ENCODE data around the gene LPCAT2. TPM values are rescaled to one million over a fixed set of nuclear protein-coding genes. Genes with fewer than 3 reads are reported as not detected.

The LPCAT2 gene
- polyA plus RNA-seq, 1 donor, result 20.9 TPM

- DNase-seq, result peak; percentile 89
Measured at GRCh38 chr16:55480228-55480655, 28.6 kb upstream of the LPCAT2 start.

DNA sequence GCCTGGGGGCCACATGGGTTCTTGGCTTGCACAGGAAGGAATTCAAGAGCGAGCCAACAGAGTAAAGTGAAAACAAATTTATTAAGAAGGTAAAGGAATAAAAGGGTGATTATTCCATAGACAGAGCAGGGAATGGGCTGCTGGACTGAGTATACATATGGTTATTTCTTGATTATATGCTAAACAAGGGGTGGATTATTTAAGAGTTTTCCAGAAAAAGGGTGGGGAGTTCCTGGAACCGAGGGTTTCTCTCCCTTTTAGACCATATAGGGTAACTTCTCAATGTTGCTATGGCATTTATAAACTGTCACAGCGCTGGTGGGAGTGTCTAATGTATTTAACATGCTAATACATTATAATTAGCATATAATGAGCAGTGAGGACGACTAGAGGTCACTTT, 27.8 kb upstream of the LPCAT2 start:
- no peak for DNase-seq

DNA sequence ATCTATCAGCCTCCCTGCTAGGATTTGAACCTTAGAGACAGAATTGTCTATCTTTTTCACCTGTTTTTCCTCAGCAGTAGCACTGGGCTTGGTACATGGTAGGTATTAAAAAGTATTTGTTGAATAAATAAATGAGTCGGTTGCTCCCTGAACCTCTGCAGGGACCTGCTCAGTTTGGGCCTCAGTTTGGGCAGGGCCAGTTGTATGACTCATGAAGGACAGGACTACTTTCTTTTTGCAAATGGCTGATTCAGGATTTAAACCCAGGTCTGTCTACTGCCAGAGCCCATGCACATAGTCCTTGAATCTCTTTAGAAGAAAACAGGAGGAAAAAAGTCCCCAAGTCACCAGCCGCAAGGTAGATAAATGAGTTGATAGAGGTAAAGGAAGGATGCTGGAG, 26.8 kb upstream of the LPCAT2 start:
- DNase-seq, result no peak

DNA sequence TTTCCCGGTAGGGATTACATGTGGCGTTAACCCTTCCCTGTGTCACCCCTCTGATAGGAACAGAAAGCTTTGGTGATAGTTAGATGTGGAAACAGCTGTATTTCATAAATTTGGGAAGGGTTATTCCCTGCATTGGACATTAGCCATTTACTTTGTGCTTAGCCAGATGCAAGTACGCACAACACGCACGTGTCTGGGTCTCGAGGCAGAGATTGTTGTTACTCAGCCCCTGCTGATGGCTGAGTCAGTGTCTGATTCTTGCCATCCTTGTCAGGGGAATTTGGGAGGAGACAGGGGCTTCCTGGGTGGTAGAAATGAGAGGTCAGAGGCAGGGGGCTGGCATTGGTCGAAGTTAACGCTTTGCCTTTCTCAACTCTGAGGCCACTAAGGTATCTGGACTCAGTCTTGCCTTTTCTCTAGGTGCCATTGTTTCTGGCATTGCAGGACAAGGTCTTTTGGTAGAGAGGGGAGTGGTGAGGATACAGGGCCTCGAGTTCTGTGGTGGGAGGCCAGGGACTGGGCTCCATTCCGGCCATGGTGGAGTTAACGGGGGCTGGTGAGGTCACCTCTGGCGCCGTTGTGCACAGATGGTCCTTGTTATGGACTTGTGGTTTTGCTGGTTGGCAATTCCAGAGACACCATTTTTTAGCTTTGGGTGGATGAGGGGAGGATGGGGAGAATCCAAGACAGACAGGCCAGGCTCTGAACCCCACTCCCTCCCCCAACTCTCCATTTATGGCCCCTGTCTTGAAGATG, 21.6 kb upstream of the LPCAT2 start:
- no peak for DNase-seq

DNA sequence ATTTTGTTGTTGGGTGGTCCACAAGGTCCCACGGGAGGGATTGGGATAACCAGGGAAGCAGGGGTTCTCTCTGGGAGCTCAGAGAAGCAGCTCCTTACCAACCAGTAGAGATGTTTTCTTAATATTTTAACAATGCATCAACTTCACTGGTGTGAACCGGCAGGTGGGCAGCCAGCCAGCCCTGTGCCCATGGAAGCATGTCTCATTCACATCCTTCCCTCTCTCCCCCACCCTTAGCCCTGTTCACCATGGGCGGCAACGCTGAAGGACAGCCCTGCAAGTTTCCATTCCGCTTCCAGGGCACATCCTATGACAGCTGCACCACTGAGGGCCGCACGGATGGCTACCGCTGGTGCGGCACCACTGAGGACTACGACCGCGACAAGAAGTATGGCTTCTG, 20.6 kb upstream of the LPCAT2 start:
- no peak for DNase-seq

DNA sequence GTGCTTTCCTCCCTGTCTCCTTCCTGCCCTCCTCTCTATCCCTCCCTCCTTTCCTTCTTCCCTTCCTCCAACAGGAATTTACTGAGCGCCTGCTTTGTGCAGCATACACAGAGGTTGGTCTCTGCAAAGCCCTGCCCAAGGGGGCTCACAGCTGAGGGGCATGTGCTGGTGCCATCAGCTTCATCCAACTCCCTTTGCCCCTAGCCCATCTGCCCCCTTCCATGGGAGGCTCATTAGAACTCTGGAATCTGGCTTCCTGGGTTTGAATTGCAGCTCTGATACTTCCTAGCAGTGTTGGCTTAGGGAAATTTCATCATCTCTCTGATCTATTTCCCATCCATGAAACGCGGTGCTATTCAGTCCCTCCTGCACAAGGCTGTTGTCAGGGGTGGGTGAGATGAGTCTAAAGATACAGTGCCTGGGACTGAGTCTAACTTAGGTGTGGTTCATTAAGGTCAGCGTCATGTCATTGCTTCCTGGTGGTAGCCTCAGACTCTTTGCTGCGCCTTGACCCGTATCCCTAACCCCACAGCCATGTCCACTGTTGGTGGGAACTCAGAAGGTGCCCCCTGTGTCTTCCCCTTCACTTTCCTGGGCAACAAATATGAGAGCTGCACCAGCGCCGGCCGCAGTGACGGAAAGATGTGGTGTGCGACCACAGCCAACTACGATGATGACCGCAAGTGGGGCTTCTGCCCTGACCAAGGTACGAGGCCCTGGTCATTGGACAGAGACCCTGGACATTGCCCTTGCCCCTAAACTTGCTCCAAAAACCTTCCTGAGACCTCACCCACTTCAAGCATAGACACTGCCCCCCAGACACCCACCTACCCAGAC, 19.5 kb upstream of the LPCAT2 start:
- no peak for DNase-seq

GRCh38 chr16:55489956-55490265, 19.0 kb upstream of the LPCAT2 start:
- no peak for DNase-seq

DNA sequence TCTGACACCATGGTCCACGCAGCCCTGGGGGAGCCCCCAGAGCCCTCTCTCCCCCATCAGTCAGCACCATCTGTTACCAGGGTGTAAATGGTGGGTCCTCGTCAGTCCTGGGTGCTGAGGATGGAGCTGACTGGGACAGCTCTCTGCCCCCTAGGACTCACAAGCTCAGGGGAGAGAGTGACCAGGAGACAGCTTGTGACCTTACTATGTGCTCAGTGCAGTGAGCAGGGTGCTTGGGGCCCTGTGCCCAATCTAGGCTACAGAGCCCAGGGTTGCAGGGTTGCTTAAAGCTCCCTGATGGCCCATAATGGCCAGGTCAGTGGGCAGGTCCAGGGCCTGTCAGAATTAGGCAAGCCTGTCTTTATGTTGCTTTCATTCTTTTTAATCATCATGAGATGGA, 18.6 kb upstream of the LPCAT2 start:
- DNase-seq, result no peak

DNA sequence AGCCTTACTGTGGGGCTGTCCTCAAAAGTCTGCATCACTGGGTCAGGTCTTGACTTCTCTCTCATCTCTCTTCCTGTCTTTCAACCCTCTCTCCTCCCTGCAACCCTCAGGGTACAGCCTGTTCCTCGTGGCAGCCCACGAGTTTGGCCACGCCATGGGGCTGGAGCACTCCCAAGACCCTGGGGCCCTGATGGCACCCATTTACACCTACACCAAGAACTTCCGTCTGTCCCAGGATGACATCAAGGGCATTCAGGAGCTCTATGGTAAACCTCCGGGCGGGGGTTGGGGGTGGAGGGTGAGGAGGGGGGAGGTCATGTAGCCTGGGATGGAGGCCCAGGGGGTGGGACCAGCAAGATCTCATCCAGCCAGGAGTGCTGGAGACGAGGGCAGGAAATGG, 17.2 kb upstream of the LPCAT2 start:
- DNase-seq, result no peak

- no peak for DNase-seq
Measured at GRCh38 chr16:55492756-55493380, 16.0 kb upstream of the LPCAT2 start.

- DNase-seq, result peak; percentile 89
Measured at GRCh38 chr16:55494994-55495421, 13.9 kb upstream of the LPCAT2 start.

DNA sequence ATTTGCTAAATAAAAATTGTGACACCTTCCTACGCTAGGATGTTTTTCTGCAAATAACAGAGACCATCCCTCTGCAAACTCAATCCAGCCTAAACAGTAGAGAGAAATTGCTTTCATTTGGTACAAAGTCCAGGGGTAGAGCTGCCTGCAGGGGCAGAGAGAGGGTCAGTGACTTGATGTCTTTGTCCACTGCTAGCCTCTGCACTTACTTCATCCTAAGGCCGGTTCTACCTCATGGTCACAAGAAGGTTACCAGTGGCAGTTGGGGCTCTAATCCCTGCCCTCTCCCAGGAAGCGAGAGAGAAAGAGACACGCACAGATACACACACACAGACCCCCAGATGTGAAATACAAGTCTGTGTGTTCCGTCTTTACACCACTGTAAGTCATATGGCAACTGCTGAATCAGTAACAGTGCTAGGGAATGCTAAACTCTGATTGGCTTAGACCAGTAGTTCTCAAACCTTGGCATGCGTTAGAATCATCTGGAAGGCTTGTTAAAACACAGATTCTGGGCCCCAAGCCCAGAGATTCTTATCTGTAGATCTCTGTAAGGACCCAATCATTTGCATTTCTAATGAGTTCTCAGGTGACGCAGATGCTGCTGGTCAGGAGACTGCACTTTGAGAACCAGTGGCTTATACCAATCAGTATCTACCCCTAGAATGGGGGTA, 13.1 kb upstream of the LPCAT2 start:
- no peak for DNase-seq

DNA sequence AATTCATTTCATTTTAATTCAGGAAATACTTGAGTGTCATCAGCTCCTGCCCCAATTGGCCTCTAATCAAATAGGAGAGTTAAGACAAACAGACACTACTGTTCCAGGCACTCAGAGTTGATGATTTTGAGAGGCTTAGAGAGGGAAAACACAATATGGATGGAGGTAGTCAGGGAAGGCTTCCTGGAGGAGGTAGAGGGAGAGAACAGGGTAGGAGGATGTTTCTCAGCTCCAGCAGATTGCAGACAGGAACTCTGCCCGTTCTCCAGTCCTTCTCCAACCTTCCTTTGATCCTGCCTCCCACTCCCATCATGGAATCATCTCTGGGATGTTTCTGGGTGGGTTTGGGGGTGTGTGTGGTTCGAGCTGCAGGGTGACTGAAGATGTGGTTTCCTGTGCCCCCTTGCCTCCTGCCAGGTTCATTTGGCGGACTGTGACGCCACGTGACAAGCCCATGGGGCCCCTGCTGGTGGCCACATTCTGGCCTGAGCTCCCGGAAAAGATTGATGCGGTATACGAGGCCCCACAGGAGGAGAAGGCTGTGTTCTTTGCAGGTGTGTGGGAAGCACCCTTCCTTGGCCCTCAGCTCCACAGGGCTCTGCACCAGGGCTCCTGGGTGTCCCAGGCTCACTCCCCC, 12.2 kb upstream of the LPCAT2 start:
- no peak for DNase-seq

- DNase-seq, result no peak
Measured at GRCh38 chr16:55497558-55497957, 11.3 kb upstream of the LPCAT2 start.

GRCh38 chr16:55498101-55498500, 10.8 kb upstream of the LPCAT2 start:
- no peak for DNase-seq

- DNase-seq, result no peak
Measured at GRCh38 chr16:55499281-55499680, 9.6 kb upstream of the LPCAT2 start.

DNA sequence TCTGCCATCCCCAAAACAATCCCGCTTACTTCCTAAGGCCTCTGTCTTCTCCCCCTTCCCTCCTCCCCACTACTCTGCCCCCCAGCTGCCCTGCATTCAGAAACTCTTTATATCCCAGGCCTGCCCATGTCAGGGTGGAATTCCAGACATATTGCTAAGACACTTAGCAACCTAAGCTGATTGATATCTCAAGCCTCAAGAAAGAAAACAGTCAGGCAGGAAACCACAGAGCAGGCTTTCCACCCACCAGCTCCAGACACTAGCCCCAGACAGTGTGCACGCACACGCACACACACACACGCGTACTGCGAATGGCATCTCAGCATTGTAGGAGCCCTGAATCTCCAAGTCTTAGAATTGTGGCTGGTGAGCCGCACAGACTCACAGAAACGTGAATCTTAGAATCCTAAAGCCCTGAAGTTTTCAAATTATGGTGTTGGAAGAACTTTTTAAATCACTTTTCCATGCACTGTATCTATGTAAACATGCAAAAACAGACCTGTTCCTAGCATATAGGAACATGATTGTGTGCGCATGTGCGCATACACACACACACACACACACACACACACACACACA, 8.8 kb upstream of the LPCAT2 start:
- DNase-seq, result peak; percentile 56

GRCh38 chr16:55500530-55501011, 8.3 kb upstream of the LPCAT2 start:
- peak; percentile 81 for DNase-seq

- no peak for DNase-seq
Measured at GRCh38 chr16:55501549-55502322, 7.1 kb upstream of the LPCAT2 start.

DNA sequence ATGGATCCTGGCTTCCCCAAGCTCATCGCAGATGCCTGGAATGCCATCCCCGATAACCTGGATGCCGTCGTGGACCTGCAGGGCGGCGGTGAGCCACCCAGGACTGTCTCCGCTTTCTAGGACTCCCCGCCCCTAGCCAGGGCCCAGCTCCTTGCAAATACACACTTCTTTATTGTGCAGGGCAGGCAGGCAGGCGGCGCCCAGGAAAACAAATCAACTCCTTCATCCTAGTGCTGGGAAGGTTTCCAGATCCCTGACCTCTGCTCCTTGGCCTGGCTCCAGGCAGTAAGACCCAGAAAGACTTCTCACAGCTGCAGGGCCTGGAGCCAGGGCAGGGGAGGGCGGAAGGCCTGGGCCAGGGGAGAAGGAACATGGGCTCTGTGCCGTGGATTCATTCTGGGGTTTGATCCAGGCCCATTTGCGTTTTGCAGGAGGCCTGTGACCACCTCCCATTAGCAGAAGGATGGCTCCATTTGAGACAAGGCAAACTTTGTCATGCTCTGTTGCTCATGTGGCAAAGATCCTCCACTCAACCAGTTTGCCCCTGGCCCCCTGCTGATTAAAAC, 6.0 kb upstream of the LPCAT2 start:
- peak; percentile 94 for DNase-seq
